Tibial nerve (tissue), 4 donors: ENCODE results near the gene VSTM4. TPM values are rescaled to one million over a fixed set of nuclear protein-coding genes. Genes with fewer than 3 reads are reported as not detected.

Experiments
- DNase-seq, 2 donors: peaks; one replicate each; pipeline ENCODE4 v3.0.0-alpha.2; 2019; ENCODE audit warnings: low spot score in 2 of 2
- H3K27ac ChIP-seq, 4 donors: fragments of 200-600 bp; sonication (generic) in 3 of 4; one replicate each; pipeline ENCODE4 v1.5.1; 2017 to 2019; ENCODE audit warnings: mild to moderate bottlenecking in 1 of 4
- H3K27me3 ChIP-seq, 2 donors: fragments of 200-600 bp; sonication (generic) in 1 of 2; one replicate each; pipeline versions ENCODE4 v1.5.1 to v1.6.0; 2017 to 2019
- H3K36me3 ChIP-seq, 3 donors: fragments of 200-600 bp; sonication (generic); one replicate each; pipeline ENCODE4 v1.5.1; 2018 to 2019
- H3K4me1 ChIP-seq, 4 donors: fragments of 200-600 bp; sonication (generic) in 3 of 4; one replicate each; pipeline ENCODE4 v1.5.1; 2017 to 2019
- H3K4me3 ChIP-seq, 4 donors: fragments of 200-600 bp; sonication (generic) in 3 of 4; one replicate each; pipeline ENCODE4 v1.5.1; 2017 to 2019; ENCODE audit warnings: mild to moderate bottlenecking in 1 of 4, moderate library complexity in 1 of 4
- H3K9me3 ChIP-seq, 4 donors: fragments of 200-600 bp; sonication (generic) in 3 of 4; one replicate each; pipeline ENCODE4 v1.5.1; 2017 to 2019
- EP300 ChIP-seq, 2 donors: sonication (generic); formaldehyde crosslinking; IDR thresholded peaks; one replicate each; pipeline ENCODE4 v1.6.1; 2017; ENCODE audit warnings: antibody characterized with exemption in 2 of 2, mild to moderate bottlenecking in 1 of 2
- POLR2A ChIP-seq, 2 donors: fragments of 450-650 bp; IDR thresholded peaks; one replicate each; pipeline ENCODE4 v1.6.1; 2017; ENCODE audit warnings: antibody characterized with exemption in 2 of 2, mild to moderate bottlenecking in 2 of 2, moderate library complexity in 2 of 2
- WGBS, 2 donors: methylation state at CpG; one replicate each; pipeline ENCODE4 v1.1.5; 2018; 5-methylcytosine and 5-hydroxymethylcytosine counted together
- total RNA-seq, 4 donors: library from RNA; depleted of rRNA; stranded (reverse); fragments of >200 nt; gene quantifications; one replicate each; pipeline ENCODE4 v1.1.0, GENCODE V29; 2016
- TF ChIP-seq, protein P1 (sequence below), 5 experiments: fragments of 200-600 bp in 3 of 5; fragments of 450-650 bp in 2 of 5; sonication (generic) in 3 of 5; IDR thresholded peaks; one replicate each; pipeline ENCODE4 v1.5.1; 2016 to 2019; ENCODE audit warnings: antibody characterized with exemption in 5 of 5, mild to moderate bottlenecking in 3 of 5, moderate library complexity in 2 of 5

VSTM4 gene
- total RNA-seq, 4 donors from 2014 or later: 9.8 to 18.2 (median 12.8) TPM

DNA sequence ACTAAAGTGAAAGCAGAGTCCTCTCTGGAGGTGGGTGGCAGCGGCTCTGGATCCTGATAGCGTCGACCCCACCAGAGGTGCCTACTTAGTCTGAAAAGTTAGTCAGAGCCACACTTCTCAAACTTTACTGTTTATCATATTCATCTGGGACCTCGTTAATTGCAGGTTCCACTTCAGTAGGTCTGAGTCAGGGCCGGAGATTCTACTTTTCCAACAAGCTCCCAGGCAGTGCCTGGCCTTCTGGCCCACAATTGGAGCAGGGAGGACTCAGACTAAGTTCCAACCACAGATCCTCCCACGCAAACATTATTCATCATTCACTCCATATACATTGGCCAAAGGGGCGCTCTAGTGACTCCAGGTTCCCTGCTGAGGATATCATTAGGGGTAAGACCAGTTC lies 78.1 kb downstream of the VSTM4 start:
- no peaks in the 10 kb centered on the region for H3K27me3 ChIP-seq
- no peak overlapping the region for H3K27ac ChIP-seq
- no peaks in the 10 kb centered on the region for H3K9me3 ChIP-seq
- H3K36me3 ChIP-seq: peaks cover 0 to 4% (median 0%) of the 10 kb centered on the region in 3 donors
- no peaks in the 10 kb centered on the region for H3K4me1 ChIP-seq
- 85 to 86% methylated on average over 7 of the region's 7 CpGs for WGBS, 2 donors
- no peak overlapping the region for H3K4me3 ChIP-seq
- no peak for DNase-seq
- TF ChIP-seq POLR2A (IDR thresholded peaks at IDR 0.05) (no peak), EP300 (IDR thresholded peaks at IDR 0.05) (no peak)
- TF ChIP-seq, protein P1, sequence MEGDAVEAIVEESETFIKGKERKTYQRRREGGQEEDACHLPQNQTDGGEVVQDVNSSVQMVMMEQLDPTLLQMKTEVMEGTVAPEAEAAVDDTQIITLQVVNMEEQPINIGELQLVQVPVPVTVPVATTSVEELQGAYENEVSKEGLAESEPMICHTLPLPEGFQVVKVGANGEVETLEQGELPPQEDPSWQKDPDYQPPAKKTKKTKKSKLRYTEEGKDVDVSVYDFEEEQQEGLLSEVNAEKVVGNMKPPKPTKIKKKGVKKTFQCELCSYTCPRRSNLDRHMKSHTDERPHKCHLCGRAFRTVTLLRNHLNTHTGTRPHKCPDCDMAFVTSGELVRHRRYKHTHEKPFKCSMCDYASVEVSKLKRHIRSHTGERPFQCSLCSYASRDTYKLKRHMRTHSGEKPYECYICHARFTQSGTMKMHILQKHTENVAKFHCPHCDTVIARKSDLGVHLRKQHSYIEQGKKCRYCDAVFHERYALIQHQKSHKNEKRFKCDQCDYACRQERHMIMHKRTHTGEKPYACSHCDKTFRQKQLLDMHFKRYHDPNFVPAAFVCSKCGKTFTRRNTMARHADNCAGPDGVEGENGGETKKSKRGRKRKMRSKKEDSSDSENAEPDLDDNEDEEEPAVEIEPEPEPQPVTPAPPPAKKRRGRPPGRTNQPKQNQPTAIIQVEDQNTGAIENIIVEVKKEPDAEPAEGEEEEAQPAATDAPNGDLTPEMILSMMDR (IDR thresholded peaks at IDR 0.05): no peak

DNA sequence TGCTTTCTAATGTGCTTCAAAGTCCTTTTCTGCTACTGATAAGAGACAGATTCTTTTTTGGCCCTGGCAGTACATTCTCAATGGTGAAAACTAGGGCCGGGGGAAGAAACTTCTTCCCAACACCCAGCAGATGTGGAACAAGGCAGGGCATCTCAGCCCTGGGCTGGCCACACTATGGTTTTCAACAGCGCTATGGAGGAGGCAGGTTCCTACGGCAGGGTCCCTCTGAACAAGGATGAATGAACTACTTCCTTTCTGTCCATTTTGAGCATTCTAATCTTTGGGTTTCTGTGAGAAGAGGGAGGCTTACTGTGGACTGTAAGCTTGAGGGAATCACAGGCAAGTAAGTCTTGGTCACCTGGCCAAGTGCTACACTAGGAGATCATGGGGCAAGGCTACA lies 78.7 kb downstream of the VSTM4 start:
- Histone ChIP-seq H3K4me1 (no peaks in the 10 kb centered on the region), H3K27me3 (no peaks in the 10 kb centered on the region), H3K4me3 (no peak overlapping the region), H3K27ac (no peak overlapping the region), H3K36me3 (peaks cover 0 to 4% (median 0%) of the 10 kb centered on the region in 3 donors), H3K9me3 (no peaks in the 10 kb centered on the region)
- TF ChIP-seq EP300 (IDR thresholded peaks at IDR 0.05) (no peak), POLR2A (IDR thresholded peaks at IDR 0.05) (no peak)
- TF ChIP-seq, protein P1 (IDR thresholded peaks at IDR 0.05): no peak
- WGBS, 2 donors: 91 to 92% methylated on average over 3 of the region's 3 CpGs
- no peak for DNase-seq

DNA sequence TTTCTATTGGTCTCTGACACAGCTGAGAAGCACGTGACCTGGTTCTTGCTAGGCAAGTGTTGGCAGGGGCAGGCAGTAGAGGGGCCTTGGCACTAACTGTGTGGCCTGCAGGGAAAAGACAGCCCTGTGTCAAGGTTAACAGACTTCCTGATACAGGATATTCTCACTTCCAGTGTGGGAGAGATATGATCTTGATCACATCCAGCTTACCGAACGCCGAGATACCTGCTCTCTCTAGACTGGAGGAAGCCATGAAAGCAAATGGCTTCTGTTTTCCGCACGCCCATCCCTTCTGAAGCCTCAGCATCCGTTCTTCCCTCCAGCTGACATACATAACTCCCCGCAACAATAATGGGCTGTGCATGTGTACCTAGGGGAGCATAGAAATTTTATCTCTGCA lies 79.4 kb downstream of the VSTM4 start:
- Histone ChIP-seq H3K4me3 (no peak overlapping the region), H3K27me3 (no peaks in the 10 kb centered on the region), H3K27ac (no peak overlapping the region), H3K9me3 (no peaks in the 10 kb centered on the region), H3K4me1 (no peaks in the 10 kb centered on the region), H3K36me3 (peaks cover 0 to 4% (median 0%) of the 10 kb centered on the region in 3 donors)
- no peak for TF ChIP-seq EP300 (IDR thresholded peaks at IDR 0.05)
- no peak for TF ChIP-seq POLR2A (IDR thresholded peaks at IDR 0.05)
- TF ChIP-seq, protein P1 (IDR thresholded peaks at IDR 0.05): no peak
- DNase-seq: no peak
- 86 to 95% methylated on average over 8 of the region's 8 CpGs for WGBS, 2 donors

DNA sequence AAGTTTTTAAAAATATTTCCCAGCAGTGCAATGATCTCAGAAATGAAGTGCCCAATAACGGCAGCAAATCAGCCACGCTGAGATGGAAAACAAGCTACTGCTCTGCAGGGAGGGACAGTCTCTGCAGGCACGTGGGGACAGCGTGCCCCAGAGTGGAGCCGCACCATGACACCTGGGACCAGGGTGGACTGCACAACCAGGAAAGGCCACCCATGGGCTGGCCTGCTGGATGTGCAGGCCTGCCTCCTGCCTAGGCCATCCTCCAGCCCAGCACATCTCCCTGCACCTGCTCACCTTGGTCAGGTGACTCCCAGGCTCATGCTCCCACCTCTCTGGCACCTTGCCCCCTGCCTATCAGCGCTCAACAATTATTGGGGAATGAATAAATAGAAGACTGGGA lies 80.4 kb downstream of the VSTM4 start:
- TF ChIP-seq POLR2A (IDR thresholded peaks at IDR 0.05) (no peak), EP300 (IDR thresholded peaks at IDR 0.05) (no peak)
- TF ChIP-seq, protein P1 (IDR thresholded peaks at IDR 0.05): no peak
- Histone ChIP-seq H3K27ac (no peak overlapping the region), H3K27me3 (no peaks in the 10 kb centered on the region), H3K9me3 (no peaks in the 10 kb centered on the region), H3K36me3 (peaks cover 0 to 4% (median 0%) of the 10 kb centered on the region in 3 donors), H3K4me3 (no peak overlapping the region), H3K4me1 (no peaks in the 10 kb centered on the region)
- WGBS, 2 donors: 86 to 88% methylated on average over 6 of the region's 6 CpGs
- DNase-seq: no peak

DNA sequence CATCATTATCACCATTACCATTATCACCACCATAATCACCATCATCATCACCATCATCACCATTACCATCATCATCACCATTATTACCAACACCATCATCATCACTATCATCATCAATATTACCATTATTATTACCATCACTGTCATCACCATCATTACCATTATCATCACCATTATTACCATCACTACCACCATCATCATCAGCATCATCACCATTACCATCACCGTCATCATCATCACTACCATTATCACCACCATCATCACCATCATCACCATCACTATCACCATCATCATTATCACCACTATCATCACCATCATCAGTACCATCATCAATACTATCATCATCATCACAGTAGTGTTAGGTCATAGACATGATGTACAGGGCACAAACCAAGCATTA lies 81.4 kb downstream of the VSTM4 start:
- no peaks in the 10 kb centered on the region for H3K9me3 ChIP-seq
- DNase-seq: no peak
- no peaks in the 10 kb centered on the region for H3K36me3 ChIP-seq
- TF ChIP-seq POLR2A (IDR thresholded peaks at IDR 0.05): no peak
- TF ChIP-seq, protein P1 (IDR thresholded peaks at IDR 0.05): no peak
- no peak for TF ChIP-seq EP300 (IDR thresholded peaks at IDR 0.05)
- no peak overlapping the region for H3K27ac ChIP-seq
- H3K4me1 ChIP-seq: no peaks in the 10 kb centered on the region
- no peaks in the 10 kb centered on the region for H3K27me3 ChIP-seq
- no peak overlapping the region for H3K4me3 ChIP-seq
- WGBS, 2 donors: 95 to 98% methylated on average over 1 of the region's 1 CpG
